RPMI7951 (cell line): Measurements from ENCODE around the gene CYB561D2. TPM values are rescaled to one million over a fixed set of nuclear protein-coding genes. Genes with fewer than 3 reads are reported as not detected.

Source experiments
- DNase-seq: peaks from one replicate; pipeline ENCODE4 v3.0.0-alpha.2; 2012; ENCODE audit warnings: low read depth
- total RNA-seq: library from RNA; depleted of rRNA; stranded (reverse); fragments of >200 nt; shearing (Covaris generic); gene quantifications from 2 replicates; pipeline ENCODE4 v1.2.3, GENCODE V29; 2014

CYB561D2 gene
- total RNA-seq, 1 experiment from 2014 or later, result 39.7 TPM

DNA sequence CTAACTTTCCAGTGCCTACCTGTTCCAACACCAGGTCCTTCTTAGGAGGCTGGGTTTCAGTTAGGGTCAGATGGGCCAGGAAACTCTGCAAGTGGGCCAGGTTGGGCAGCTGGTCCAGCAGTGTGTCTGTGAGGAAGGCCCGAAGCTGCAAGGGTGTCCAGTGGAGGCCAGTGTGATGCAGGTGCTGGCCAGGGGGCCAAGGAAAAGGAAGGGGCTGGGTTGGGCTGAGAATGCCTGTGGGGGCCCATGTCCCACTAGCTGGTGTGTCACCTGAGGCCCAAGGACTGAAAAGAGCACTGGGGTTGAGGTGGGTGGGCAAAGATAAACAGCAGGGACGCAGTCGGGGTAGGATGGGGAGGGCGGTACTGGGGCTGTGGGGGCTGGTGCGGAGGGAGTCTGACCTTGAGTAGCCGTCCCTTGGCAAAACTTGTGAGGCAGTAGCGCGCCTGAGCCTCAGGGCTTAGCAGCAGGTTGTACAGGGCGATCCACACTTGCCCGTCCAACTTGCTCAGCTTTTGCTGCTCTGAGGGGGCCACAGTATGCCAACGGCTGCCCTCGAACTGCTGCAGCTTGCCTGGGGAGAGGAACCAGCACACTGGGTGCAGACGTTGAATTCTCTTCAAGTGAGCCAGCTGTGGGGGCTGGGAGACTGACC, 8.5 kb upstream of the CYB561D2 start:
- DNase-seq, result no peak

DNA sequence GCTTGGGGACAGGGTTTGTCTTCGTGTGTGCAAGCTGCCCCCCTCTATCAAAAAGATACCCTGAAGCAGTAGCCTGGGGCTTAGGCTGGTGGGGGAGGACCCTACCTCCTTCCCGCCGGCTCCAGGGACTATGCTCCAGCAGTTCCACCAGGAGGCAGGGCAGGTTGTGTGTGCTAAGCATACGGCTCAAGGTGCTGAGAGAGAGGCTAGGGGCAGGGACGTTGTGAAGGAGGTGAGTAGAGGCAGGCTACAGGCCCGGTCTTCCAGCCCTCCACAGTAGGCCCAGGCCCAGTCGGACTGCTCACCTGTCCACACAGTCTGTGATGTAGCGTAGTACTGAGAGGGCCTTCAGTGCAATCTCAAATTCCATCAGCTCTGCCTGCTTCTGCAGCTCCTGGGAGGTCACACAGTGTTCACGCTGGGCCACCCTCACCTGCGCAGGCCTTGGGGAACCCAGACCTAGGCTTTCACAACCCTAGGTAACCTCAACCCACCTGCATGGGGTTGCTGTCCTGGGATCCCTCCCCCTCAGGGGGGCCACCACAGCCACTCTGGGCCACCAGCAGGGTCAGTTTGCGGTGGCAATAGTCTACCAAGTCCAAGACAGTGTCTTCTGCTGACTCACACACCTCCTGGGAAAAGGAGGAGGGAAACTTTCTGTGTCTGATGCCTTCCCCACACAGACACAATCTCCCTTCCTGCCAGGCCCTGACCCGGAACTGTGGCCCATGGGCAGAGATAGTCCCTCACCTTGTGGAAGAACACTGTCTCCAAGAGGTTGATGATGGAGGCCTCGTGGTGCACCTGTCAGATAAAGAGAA, 7.6 kb upstream of the CYB561D2 start:
- DNase-seq, result no peak

DNA sequence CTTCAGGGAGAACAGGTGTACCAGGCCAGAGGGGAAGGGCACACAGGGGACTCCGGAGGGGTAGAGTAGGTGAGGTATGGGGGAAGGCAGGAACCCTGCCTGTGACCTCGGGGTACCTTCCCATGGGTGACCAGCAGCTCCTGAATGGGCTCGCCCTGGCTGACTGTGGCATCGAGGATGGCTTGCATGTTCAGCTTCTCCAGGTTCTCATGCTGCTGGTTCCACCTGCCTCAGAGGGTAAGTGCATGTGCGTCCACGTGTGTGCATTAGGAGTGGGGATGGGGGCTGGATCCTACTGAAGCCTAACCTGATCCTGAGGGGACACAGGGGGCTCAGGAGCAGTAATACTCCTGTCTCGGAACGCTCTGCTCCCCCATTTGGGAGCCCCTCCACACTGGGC, 5.7 kb upstream of the CYB561D2 start:
- no peak for DNase-seq

DNA sequence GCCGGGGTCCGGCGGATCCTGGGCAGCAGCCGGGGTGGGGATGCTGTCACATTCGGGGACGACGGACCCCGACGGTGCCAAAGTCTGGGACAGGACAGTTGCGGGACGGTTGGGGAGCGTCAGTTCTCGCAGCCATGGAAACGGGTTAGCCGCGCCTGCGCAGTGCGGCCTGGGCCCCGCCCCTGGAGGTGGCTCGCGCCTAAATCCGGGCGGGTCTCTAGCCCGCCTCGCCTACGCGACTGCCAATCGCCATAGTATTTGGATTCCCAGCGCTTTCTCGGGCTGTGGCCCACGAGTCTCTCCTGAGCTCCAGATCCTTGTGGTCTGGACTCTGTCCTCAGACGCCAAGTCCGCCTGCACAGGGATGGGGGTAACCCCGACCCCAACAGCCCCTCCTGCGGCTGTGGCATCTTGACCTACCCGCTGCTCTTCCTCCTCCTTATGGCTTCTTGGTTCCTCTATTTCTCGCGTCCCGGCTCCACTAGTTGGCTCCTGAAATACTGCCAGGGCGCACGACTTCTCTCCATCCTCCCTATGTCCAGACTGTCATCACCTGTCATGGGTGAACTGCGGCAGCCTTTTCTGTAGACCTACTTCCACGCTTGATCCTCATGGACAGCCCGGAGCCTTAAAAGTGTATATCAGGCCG, 5.0 kb upstream of the CYB561D2 start, which contains the start of gene ZMYND10:
ZMYND10 (minus strand) TSS at position 147 of the 649 bp plus-strand sequence. CDS start 153 bp downstream, outside the sequence.
- peak; percentile 69 for DNase-seq

DNA sequence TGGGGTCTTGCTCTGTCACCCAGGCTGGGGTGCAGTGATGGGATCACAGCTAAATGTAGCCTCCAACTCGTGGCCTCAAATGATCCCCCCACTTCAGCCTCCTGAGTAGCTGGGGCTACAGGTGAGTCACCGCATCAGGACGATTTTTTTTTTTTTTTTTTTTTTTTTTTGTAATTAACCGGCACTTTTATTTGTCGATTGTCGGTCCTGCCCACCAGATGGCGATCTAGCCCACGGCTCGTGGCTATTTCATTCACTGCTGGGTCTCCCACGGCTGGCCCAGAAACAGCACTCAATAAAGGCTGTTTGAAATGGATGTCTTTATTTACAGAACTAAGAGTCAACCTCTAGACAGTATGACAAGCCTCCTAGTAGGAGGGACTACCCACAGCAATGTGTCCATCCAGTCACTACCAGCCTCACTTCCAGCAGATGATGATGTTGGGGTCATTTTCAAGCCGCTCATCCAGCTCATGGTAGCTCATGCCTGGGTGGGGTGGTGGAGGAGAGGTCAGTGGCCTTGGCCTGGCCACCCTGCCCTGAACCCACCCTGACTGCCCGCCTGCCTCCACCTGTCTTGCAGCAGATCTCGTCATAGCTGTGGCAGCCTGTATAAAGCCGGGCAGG, 3.4 kb upstream of the CYB561D2 start:
- DNase-seq, result peak; percentile 73

DNA sequence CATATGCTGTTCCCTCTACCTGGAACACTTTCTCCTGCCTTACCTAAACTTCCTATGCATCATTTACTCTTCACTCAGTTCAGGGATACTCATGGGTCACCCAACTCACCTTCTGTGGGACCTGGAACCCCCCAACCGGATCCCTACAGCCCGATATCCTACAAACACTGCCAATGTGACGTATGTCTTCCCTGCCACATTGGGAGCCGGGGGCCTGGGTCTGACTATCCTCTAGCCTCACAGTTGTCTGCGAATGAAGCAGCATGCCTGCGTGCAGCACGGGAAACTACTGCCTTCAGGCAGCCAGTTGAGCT, 492 bp upstream of the CYB561D2 start:
- no peak for DNase-seq

DNA sequence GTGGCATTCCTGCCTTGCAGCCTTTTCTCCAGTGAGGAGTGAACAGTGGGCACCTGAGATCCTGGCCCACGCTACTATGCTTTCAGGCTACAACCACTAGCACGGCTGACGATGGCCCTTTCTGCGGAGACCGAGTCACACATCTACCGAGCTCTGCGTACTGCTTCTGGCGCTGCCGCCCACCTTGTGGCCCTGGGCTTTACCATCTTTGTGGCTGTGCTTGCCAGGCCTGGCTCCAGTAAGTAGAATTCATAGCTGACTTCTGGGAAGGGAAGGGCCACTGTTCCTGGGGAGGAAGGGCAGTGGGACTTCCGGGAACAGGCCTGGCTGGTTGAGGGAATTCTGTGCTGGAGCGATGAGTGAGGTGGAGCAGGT, 648 bp downstream of the CYB561D2 start:
- no peak for DNase-seq

DNA sequence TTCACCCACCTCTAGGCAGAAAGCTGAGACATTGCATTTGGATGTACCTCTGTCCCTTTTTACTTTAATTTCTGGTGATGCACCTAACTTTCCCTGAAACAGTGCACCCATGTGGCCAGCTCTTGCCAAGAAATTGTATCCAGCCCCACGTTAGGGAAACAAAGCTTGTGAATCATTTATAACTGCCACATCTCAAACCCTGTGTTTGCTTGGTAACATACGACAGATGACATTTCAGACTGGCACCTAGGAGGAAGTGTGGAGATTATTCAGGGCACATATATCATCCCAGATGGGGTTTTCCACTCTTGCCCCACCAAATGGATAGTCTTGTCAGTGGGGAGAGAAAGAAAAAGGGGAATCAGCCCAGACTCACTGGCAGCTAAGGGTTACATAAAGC, 2.1 kb downstream of the CYB561D2 start:
- peak; percentile 35 for DNase-seq

DNA sequence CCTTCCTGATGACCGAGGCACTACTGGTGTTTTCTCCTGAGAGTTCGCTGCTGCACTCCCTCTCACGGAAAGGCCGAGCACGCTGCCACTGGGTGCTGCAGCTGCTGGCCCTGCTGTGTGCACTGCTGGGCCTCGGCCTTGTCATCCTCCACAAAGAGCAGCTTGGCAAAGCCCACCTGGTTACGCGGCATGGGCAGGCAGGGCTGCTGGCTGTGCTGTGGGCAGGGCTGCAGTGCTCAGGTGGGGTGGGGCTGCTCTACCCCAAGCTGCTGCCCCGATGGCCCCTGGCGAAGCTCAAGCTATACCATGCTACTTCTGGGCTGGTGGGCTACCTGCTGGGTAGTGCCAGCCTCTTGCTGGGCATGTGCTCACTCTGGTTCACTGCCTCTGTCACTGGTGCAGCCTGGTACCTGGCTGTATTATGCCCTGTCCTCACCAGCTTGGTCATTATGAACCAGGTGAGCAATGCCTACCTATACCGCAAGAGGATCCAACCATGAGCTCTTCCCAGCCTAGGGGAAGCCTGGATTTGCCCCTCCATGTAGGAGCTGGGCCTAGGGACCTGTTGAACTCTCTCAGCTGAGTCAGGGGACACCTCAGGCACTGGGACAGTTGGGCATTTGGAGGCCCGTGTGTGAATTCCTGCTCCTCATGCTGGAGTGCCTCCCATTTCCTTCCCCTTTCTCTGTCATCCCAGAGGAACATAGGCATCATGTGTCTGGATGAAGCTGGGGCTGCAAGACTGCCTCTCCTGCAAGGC, 2.8 kb downstream of the CYB561D2 start:
- no peak for DNase-seq

DNA sequence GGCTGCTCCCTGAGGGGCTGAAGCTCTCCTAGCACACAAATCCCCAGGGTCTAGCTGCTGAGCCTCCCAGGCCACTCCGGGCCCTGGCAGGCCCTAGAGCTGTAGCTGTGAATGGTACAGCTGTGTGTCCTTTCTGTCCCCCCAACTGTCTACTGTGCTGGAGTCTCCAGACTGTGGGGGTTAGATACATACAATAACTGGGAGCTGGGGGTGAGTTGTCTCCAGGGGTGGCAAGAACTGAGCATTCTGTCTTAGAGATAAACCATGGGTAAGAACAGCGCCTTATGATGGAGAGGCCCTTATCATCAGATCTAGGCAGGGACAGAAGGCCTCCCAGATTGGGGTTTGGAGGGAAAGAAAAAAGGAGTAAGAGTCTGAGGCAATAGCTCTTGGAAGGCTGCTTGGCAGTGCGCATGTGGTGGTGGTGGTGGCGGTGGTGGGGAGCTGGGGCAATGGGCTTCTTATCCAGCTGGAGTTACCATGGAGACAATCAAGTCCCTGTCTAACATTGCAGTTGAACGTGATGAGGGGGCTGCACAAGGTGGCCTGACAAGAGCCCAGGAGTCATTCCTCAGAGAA, 3.6 kb downstream of the CYB561D2 start:
- no peak for DNase-seq

DNA sequence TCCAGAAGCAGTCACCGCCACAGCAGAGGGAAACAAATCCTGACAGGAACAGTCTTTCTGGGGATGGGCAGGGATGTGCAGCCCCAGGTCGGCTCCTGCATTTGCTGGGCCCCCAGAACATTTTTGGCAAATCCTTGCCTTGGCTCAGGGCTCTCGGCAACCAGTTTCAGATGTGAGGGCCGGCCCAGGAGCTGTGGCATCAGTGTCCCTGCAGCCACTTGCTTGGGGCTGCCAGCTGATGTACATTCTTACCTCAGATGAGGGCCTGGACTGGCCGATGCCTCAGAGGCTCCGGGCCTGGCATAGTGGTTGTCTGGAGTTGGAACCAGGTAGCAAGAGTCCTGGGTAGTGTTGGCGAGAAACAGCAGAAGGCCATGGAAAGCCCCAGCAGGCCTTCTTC, 4.2 kb downstream of the CYB561D2 start:
- no peak for DNase-seq

DNA sequence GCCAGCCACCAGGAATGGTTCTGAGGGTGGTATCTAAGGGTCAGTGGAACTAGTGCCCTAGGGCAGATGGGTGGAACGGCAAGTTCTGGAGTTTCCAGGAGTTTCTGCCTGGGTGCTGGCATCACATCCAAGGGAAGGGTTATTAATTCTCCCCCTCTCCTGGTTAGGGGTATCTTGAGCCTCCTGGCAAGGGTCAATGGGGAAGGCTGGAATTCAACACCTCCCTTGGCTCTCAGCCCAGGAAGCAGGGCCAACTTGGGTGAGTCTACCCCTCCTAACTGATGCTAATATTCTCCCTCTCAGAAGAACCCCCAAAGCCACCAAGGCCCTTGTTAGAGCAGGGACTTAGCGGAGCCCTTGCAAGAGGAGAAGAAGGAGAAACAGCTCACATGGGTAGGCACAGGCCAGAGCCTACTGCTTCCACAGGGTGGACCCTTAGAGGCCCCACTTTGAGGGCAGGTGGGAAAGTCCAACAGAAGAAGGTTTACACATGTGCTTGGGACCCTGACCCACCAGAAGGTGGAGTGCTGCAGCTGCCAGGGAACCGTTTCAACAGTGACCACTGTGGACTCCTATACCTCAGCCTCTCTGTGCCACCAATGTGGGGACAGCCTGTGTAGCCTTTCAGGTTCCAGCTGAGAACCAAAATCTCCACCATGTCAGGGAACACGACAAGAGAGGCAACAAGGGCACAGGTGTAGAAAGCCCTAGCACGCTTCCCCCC, 5.3 kb downstream of the CYB561D2 start:
- no peak for DNase-seq

DNA sequence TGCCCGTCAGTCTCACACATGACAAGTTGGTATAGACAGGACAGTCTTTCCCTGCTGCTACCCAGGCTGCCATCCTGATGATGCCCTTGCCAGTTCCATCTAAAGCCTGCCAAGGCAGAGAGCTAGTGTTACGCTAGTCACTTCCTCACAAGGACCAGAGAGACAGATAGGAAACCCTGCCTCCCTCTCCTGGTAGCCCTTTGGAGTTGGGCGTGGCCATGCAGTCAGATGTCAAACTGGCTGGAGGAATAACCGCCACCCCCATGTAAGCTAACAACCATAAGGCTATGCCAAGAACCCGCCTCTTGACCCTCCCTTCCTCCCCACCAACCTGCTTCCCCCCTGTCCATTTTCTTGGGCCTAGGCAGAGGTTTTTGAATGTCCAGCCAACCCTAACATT, 5.9 kb downstream of the CYB561D2 start:
- DNase-seq, result peak; percentile 44

DNA sequence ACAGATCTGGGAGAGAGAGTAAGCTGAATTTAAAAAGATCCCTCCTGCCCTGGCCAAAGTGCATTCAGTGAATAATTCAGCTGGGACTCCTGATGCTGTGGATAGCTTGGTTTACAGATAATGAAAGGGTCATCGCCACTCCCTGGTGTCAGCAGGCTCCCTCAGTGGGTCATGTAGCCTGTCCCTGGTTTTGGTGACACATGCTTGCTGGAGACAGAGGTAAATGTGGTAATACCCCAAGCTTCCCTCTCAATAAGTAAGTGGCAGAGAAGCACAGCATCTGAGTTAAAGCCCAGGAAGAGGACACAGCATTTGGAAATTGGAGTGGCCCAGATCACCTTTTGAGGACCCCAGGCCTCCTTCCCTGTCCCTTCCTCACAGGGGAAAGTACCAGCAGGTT, 6.8 kb downstream of the CYB561D2 start:
- no peak for DNase-seq

DNA sequence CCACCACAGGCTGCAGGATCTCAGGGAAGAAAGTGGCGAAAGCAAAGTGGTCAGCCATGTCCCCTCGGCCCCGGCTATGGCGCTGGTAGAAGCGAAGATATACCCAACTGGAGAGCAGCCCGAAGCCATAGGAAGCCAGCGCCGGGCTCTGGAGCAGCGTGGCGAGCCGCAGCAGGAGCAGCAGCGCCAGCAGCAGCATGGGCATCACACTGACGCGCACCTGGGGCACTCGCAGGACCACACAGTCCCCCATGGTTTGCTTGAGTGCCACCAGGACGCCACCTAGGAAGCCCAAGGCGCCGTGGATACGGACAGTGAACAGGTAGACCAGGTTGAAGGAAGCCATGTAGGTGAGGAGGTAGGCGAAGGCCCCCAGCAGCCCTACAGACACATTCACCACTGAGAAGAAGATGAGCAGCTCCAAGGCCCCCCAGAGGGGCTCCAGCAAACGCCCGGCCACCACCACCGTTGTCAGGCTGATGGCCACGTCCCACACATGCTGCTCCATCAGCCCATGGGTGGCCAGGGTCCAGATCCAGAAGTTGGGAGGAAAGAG, 7.8 kb downstream of the CYB561D2 start:
- DNase-seq, result no peak

DNA sequence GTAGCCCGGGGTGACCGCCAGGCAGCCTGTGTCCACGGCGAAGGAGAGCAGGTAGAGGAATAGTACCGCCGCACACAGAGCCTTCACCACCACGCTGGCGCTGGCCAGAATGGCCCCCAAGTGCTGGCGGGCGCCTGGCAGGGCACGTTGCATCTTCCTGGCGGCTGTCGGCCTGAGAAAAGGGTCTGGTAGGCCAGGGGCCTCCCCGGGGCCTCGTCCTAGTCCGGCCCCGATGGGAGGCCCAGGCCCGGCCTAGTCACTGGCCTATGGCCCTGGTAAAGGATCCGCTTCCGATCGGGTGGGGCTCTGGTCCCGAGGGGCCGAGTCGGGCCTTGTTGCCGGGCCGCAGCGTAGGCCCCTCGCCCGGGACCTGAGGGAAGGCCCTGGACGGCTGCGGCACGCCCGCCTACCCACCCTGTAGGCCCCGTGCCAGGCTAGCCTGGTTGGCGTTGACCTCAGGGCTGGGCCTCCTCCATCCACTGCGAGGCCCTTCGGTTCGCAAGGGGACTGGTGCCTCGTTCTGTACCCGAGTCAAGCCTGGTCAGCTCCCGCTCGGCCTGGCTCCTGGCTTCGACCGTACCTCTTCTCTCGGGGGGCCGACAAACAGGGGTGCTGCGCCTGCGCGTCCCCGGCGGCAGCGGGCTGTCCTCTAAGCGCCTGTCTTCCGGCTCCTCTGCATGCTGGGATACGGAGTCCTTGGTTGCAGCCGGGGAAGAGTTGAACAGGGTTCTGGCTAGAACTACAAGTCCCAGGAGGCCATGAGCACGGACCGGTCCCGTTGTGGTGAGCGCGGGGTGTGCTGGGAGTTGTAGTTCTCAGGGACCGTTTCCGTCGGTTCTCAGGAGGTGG, 8.5 kb downstream of the CYB561D2 start, which contains the start of gene TMEM115:
TMEM115 (minus strand) TSS at position 611 of the 849 bp plus-strand sequence; CDS start at position 153, 458 bp downstream.
- DNase-seq, result peak; percentile 99

DNA sequence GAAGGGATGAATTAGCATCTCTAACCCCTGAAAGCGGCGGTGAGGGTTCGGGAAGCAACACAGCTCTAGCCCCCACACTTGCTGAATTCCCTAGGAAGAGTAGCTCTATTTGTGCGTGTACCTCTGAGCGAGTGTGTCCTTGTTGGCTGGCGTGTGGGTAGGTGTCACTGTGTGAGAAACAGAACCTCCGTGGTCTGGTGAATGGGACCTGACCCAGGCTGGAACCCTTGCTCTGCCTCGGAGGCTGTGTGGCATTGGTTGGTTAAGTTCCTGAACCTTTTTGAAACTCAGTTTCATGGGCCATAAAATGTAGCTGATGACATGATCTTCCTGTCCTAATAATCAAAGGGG, 9.1 kb downstream of the CYB561D2 start:
- DNase-seq, result no peak

DNA sequence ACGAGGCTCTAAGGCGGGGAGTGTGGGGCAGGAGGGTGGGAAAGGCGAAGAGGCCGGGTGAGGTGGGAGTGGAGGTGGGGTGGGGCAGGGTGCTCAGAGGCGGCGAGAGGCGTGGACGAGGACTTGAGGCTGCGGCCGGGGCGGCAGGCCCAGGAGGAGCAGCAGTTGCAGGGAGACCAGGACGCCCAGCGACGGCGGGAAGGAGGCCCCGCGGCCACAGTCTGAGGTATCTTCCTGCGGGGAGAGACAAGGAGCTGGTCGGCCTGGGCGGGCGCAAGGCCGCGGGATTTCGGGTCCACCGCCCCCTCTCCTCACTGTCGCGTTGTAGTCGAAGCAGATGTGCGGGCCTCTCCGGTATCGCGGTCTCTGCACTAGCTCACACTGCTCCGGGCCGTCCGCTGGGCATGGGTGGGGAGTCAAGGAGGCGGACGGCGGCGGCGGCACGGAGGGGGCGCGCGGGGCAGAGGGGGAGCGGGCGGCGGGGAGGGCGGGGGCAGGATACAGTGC, 14.0 kb downstream of the CYB561D2 start:
- DNase-seq, result peak; percentile 18
